Keratinocyte (primary cell): ENCODE data around the gene TTYH1. TPM values are rescaled to one million over a fixed set of nuclear protein-coding genes. Genes with fewer than 3 reads are reported as not detected.

Experiments
- DNase-seq: peaks from one replicate; pipeline ENCODE4 v3.0.0-alpha.2; 2011; ENCODE audit warnings: low read depth, missing footprints, low spot score
- FAIRE-seq: peaks from 2 replicates; lab custom pipeline; 2011; peaks lifted over from hg19 to GRCh38; lab: Jason Lieb, UNC
- H2AFZ ChIP-seq: 2 replicates; pipeline ENCODE4 v1.6.0; 2012; ENCODE audit warnings: low read length, control low read depth, inconsistent platforms; ENCODE audit not compliant: control insufficient read depth
- H3K27ac ChIP-seq: 2 replicates; pipeline ENCODE4 v1.5.1; 2011; ENCODE audit warnings: low read length; ENCODE audit not compliant: control insufficient read depth, insufficient read depth
- H3K27me3 ChIP-seq: 3 replicates; pipeline ENCODE4 v1.6.0; 2011; ENCODE audit warnings: low read length; ENCODE audit not compliant: control insufficient read depth, insufficient read depth; ENCODE audit errors: extremely low read depth
- H3K36me3 ChIP-seq, 2 experiments: 2 replicates in 1 of 2; 3 replicates in 1 of 2; pipeline ENCODE4 v1.5.1; 2011; ENCODE audit warnings: low read length in 2 of 2, mild to moderate bottlenecking in 1 of 2; ENCODE audit not compliant: control insufficient read depth in 2 of 2, insufficient read depth in 2 of 2; ENCODE audit errors: extremely low read depth in 1 of 2
- H3K4me1 ChIP-seq: 3 replicates; pipeline ENCODE4 v1.5.1; 2011; ENCODE audit warnings: low read length; ENCODE audit not compliant: control insufficient read depth, insufficient read depth; ENCODE audit errors: extremely low read depth
- H3K4me2 ChIP-seq: 3 replicates; pipeline ENCODE4 v1.6.0; 2011; ENCODE audit warnings: low read depth, low read length; ENCODE audit not compliant: control insufficient read depth, insufficient read depth; ENCODE audit errors: extremely low read depth
- H3K4me3 ChIP-seq, 3 experiments: fragments of 200-600 bp in 1 of 3; sonication (generic) in 1 of 3; 2 replicates in 2 of 3; 3 replicates in 1 of 3; pipeline ENCODE4 v1.5.1; 2011 to 2016; ENCODE audit warnings: low read length in 3 of 3, mild to moderate bottlenecking in 3 of 3, control low read depth in 2 of 3, inconsistent platforms in 1 of 3, low read depth in 1 of 3, mixed read lengths in 1 of 3, mixed run types in 1 of 3, moderate library complexity in 1 of 3; ENCODE audit not compliant: control insufficient read depth in 2 of 3, insufficient read depth in 2 of 3; ENCODE audit errors: extremely low read depth in 1 of 3
- H3K79me2 ChIP-seq: 2 replicates; pipeline ENCODE4 v1.6.0; 2012; ENCODE audit warnings: low read length; ENCODE audit not compliant: control insufficient read depth, insufficient read depth
- H3K9ac ChIP-seq: 3 replicates; pipeline ENCODE4 v1.6.0; 2011; ENCODE audit warnings: low read length; ENCODE audit not compliant: control insufficient read depth, insufficient read depth; ENCODE audit errors: extremely low read depth
- H3K9me1 ChIP-seq: 3 replicates; pipeline ENCODE4 v1.6.0; 2011; ENCODE audit warnings: low read length; ENCODE audit not compliant: control insufficient read depth, insufficient read depth; ENCODE audit errors: extremely low read depth
- H3K9me3 ChIP-seq: 2 replicates; pipeline ENCODE4 v1.5.1; 2012; ENCODE audit warnings: low read depth, low read length; ENCODE audit not compliant: control insufficient read depth
- H4K20me1 ChIP-seq: 3 replicates; pipeline ENCODE4 v1.6.0; 2011; ENCODE audit warnings: low read length; ENCODE audit not compliant: control insufficient read depth, insufficient read depth; ENCODE audit errors: extremely low read depth
- EZH2 ChIP-seq: IDR thresholded peaks from one replicate; pipeline ENCODE4 v1.6.1; 2012; ENCODE audit warnings: inconsistent platforms, mild to moderate bottlenecking, low read length, moderate library complexity
- dilution Hi-C: fragments of 300-500 bp; cut with MboI; formaldehyde crosslinking; loops from one replicate; pipeline ENCODE4 v1.7.0; 2020; ENCODE audit warnings: low sequenced_read_pairs; ENCODE audit not compliant: extremely low pct_ligation_motif_present
- polyA plus RNA-seq, 5 experiments: library from polyadenylated mRNA; depleted of rRNA in 3 of 5; stranded (reverse) in 3 of 5; stranded (forward) in 1 of 5; unstranded in 1 of 5; fragments of >200 nt; gene quantifications; 1 replicate in 1 of 5; 2 replicates in 3 of 5; 3 replicates in 1 of 5; pipeline versions ENCODE4 v1.2.1 to v1.2.3, GENCODE V29; 2011 to 2012; ENCODE audit warnings: missing spikeins in 2 of 5, low read depth in 1 of 5, low replicate concordance in 1 of 5
- TF ChIP-seq, protein P1 (sequence below), 3 experiments: IDR thresholded peaks in 1 of 3; conservative IDR thresholded peaks in 1 of 3; optimal IDR thresholded peaks in 1 of 3; 2 replicates in 2 of 3; 3 replicates in 1 of 3; pipeline versions ENCODE3 to v1.5.1; 2011; ENCODE audit warnings: low read length in 3 of 3, mild to moderate bottlenecking in 3 of 3, moderate library complexity in 2 of 3, control low read depth in 1 of 3, inconsistent platforms in 1 of 3; ENCODE audit not compliant: insufficient read depth in 2 of 3; ENCODE audit errors: extremely low read depth in 1 of 3

The TTYH1 gene
- polyA plus RNA-seq, 1 donor (not counting 4 experiments of a cell fraction or from before 2014, with no cell fraction given): 0.13 TPM

DNA sequence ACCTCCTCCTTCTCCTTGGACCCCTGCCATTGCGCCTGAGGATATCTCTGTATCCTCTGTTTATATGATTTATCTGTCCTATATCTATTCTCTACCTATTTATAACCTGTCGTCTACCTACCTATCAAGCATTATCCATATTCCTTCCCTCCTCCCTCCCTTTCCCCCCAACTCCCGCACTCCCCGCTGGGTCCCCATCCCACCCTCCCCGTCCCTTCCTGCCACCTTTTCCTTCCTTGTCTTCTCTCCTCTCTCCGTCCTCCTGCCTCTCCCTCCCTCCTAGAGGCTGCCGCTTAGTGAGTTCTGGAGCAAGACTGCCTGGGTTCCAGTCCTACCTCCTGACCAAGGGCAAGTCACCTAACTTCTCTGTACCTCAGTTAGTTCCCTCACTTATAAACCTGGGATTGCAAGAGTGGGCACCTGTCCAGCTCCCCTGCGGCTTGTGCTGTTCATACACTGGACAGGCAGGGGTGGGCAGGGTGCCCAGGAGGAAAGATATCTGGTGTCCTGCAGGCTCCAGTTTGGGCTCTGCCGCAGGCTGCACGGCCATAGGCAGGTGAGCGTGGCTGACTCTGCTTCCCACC, 16.1 kb downstream of the TTYH1 start:
- DNase-seq (no peak), FAIRE-seq (no peak)
- no peaks in the 10 kb centered on the region for H3K9me3 ChIP-seq
- H3K4me3 ChIP-seq: no peak overlapping the region
- no peak overlapping the region for H3K27ac ChIP-seq
- peaks cover 0 to under 1% of the 10 kb centered on the region in 2 experiments for H3K36me3 ChIP-seq
- peak overlapping the region; percentile 48 for H3K4me2 ChIP-seq
- dilution Hi-C loops: no loop called here
- peaks cover 20% of the 10 kb centered on the region for H3K27me3 ChIP-seq
- TF ChIP-seq, protein P1, sequence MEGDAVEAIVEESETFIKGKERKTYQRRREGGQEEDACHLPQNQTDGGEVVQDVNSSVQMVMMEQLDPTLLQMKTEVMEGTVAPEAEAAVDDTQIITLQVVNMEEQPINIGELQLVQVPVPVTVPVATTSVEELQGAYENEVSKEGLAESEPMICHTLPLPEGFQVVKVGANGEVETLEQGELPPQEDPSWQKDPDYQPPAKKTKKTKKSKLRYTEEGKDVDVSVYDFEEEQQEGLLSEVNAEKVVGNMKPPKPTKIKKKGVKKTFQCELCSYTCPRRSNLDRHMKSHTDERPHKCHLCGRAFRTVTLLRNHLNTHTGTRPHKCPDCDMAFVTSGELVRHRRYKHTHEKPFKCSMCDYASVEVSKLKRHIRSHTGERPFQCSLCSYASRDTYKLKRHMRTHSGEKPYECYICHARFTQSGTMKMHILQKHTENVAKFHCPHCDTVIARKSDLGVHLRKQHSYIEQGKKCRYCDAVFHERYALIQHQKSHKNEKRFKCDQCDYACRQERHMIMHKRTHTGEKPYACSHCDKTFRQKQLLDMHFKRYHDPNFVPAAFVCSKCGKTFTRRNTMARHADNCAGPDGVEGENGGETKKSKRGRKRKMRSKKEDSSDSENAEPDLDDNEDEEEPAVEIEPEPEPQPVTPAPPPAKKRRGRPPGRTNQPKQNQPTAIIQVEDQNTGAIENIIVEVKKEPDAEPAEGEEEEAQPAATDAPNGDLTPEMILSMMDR (optimal IDR thresholded peaks at IDR 0.05 in 1 of 3, IDR thresholded peaks at IDR 0.05 in 1 of 3, conservative IDR thresholded peaks at IDR 0.05 in 1 of 3; ENCODE audit: extremely low read depth in 1 of 3, insufficient read depth in 2 of 3, low read length in 3 of 3): no peak
- no peak for TF ChIP-seq EZH2
- H3K9ac ChIP-seq: no peak overlapping the region
- H3K4me1 ChIP-seq: peaks cover 19% of the 10 kb centered on the region
- no peaks in the 10 kb centered on the region for H3K79me2 ChIP-seq
- no peaks in the 10 kb centered on the region for H3K9me1 ChIP-seq
- no peaks in the 10 kb centered on the region for H4K20me1 ChIP-seq
- H2AFZ ChIP-seq: no peak overlapping the region

DNA sequence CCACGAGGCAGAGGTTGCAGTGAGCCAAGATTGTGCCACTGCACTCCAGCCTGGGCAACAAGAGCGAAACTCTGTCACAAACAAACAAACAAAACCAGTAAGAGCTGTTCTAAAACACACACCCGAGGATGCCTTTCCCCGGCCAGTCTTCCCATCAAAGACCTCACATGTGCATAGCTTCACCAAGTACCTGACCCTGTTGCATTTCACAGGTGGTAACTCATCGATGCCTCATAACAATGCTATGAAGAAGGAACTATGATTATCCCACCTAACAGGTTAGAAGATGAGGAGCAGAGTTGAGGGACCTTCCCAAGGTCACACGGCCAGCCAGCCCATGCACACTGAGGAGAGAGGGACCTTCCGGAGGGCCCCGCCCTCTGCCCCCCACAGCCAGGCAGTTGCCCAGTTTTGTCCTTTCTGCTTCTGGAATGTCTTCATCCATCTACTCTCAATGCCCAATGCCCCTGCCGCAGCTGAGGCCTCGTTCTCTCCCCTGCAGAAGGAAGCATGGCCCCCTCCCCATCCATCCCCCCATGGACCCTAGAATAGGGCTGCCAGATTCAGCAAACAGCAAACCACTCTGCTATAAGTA, 17.0 kb downstream of the TTYH1 start:
- Histone ChIP-seq H3K4me2 (peak overlapping the region; percentile 0), H4K20me1 (no peaks in the 10 kb centered on the region), H3K9ac (no peak overlapping the region), H3K4me3 (no peak overlapping the region), H3K9me3 (no peaks in the 10 kb centered on the region), H3K79me2 (no peaks in the 10 kb centered on the region), H3K9me1 (no peaks in the 10 kb centered on the region), H3K27ac (no peak overlapping the region), H3K4me1 (peaks cover 19% of the 10 kb centered on the region), H2AFZ (no peak overlapping the region), H3K27me3 (peaks cover 20% of the 10 kb centered on the region), H3K36me3 (peaks cover 0 to 1% of the 10 kb centered on the region in 2 experiments)
- FAIRE-seq: peak; percentile 84
- dilution Hi-C loops: no loop called here
- TF ChIP-seq, protein P1 (optimal IDR thresholded peaks at IDR 0.05 in 1 of 3, IDR thresholded peaks at IDR 0.05 in 1 of 3, conservative IDR thresholded peaks at IDR 0.05 in 1 of 3; ENCODE audit: extremely low read depth in 1 of 3, insufficient read depth in 2 of 3, low read length in 3 of 3): no peak
- TF ChIP-seq EZH2: no peak
- no peak for DNase-seq
